ENCODE data around the gene ADNP.

ADNP gene

GRCh38 chr20:50845566-50846215, 85.5 kb downstream of the ADNP start:
- no peak for DNase-seq

DNA sequence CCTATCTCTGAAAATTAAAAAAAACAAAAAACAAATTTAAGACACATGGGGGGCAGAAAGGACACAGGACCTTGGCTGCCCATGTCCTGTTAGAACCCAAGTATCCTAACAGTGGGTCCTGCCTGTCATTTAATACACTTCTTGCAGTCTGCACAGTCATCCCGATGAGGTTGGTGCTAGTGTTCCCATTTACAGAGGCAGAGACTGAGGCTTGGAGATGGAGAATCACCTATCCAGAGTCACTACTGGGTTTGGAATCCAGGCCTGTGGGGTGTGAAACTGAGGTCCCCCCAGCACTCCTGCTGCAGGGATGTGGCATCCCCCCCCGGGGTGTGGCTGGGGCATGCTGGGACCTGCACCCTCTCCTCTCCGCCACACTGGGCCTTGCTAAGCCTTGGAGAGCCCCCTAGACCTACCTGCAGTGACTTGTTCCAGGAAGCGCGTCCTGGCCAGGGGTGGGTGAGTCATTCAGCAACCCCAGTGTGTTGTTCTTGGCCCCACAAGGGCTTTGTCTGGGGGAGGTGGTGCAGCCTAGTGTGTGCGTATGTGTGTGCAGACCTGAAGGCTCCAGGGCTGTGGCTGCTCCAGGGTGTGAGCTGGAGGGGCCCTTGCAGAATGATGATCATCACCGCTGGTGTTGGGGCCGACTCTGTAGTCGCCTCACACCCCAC, 86.7 kb downstream of the ADNP start:
- no peak for DNase-seq

- DNase-seq: no peak
Measured at GRCh38 chr20:50843331-50844276, 87.6 kb downstream of the ADNP start.

GRCh38 chr20:50842821-50843220, 88.4 kb downstream of the ADNP start:
- no peak for DNase-seq

Data from activated gamma-delta T cell (primary cell).